GM12878 (cell line): ENCODE data around the gene TANC1. TPM values are rescaled to one million over a fixed set of nuclear protein-coding genes. Genes with fewer than 3 reads are reported as not detected.

Source experiments
- CBX3 ChIP-seq: fragments of 200-600 bp; sonication (generic); IDR thresholded peaks from 2 replicates; pipeline ENCODE4 v1.6.1; 2016; ENCODE audit warnings: low read depth, borderline replicate concordance
- CHD2 ChIP-seq: IDR thresholded peaks from 2 replicates; pipeline ENCODE4 v1.6.1; 2011; ENCODE audit warnings: low read depth, low read length, improper control_type of control experiment, borderline replicate concordance
- FOS ChIP-seq: IDR thresholded peaks from 3 replicates; pipeline ENCODE4 v1.6.1; 2011; ENCODE audit warnings: borderline replicate concordance; ENCODE audit not compliant: insufficient read length; ENCODE audit errors: extremely low read depth
- MXI1 ChIP-seq: fragments of 150-350 bp; IDR thresholded peaks from 2 replicates; pipeline ENCODE4 v1.6.1; 2011; ENCODE audit warnings: low read depth, mild to moderate bottlenecking, inconsistent platforms, low read length, improper control_type of control experiment
- MYB ChIP-seq: fragments of 150-350 bp; IDR thresholded peaks from 2 replicates; pipeline ENCODE4 v1.6.1; 2014; ENCODE audit warnings: mild to moderate bottlenecking, low read depth, low read length, borderline replicate concordance
- RB1 ChIP-seq: fragments of 450-650 bp; formaldehyde crosslinking; IDR thresholded peaks from 2 replicates; pipeline ENCODE4 v1.6.1; 2017; ENCODE audit warnings: mild to moderate bottlenecking, borderline replicate concordance
- TCF3 ChIP-seq: IDR thresholded peaks from 2 replicates; pipeline ENCODE4 v1.6.1; 2012; ENCODE audit warnings: low read depth, mild to moderate bottlenecking, low read length, borderline replicate concordance; ENCODE audit not compliant: insufficient read depth
- ZNF217 ChIP-seq: fragments of 450-650 bp; IDR thresholded peaks from 2 replicates; pipeline ENCODE4 v1.6.1; 2017; ENCODE audit warnings: antibody characterized with exemption, mild to moderate bottlenecking
- ZNF24 ChIP-seq: fragments of 450-650 bp; IDR thresholded peaks from 2 replicates; pipeline ENCODE4 v1.6.1; 2017; ENCODE audit warnings: antibody characterized with exemption, mild to moderate bottlenecking
- polyA plus RNA-seq, 11 experiments: library from polyadenylated mRNA; depleted of rRNA in 4 of 11; unstranded in 6 of 11; stranded (reverse) in 5 of 11; fragments of >200 nt; fragmentation: Nextera tagmentation in 4 of 11; fragmentation: Illumina TruSeq in 1 of 11; extraction: Ambion mirVana in 4 of 11; extraction: Trizol in 1 of 11; gene quantifications; 1 replicate in 1 of 11; 2 replicates in 10 of 11; pipeline versions ENCODE4 v1.2.1 to v1.2.3, GENCODE V29; 2011 to 2016; ENCODE audit warnings: inconsistent platforms in 2 of 11, missing spikeins in 2 of 11, low read depth in 1 of 11
- total RNA-seq, 4 experiments: library from RNA; depleted of rRNA in 3 of 4; stranded (reverse); fragments of >200 nt in 3 of 4; fragmentation: Illumina TruSeq in 1 of 4; extraction: Trizol in 1 of 4; gene quantifications; 2 replicates each; pipeline versions ENCODE4 v1.2.1 to v1.2.3, GENCODE V29; 2013 to 2021
- TF ChIP-seq, protein P1 (sequence below): fragments of 450-650 bp; formaldehyde crosslinking; IDR thresholded peaks from 2 replicates; pipeline ENCODE4 v1.4.0; 2020; ENCODE audit warnings: mild to moderate bottlenecking, moderate library complexity
- TF ChIP-seq, protein P2 (sequence below): fragments of 450-650 bp; IDR thresholded peaks from 2 replicates; pipeline ENCODE4 v1.6.1; 2017; ENCODE audit warnings: mild to moderate bottlenecking, low read depth, inconsistent platforms; ENCODE audit not compliant: poor library complexity, severe bottlenecking
- TF ChIP-seq, protein P3 (sequence below): IDR thresholded peaks from 2 replicates; pipeline ENCODE4 v1.6.1; 2012; ENCODE audit warnings: low read depth, low read length, improper control_type of control experiment

TANC1 gene
- total and polyA plus RNA-seq, 10 of the 15 experiments (the other 5 are each of a cell fraction or from before 2014, with no cell fraction given) = 0.05 to 5.0 (median 0.34) TPM

DNA sequence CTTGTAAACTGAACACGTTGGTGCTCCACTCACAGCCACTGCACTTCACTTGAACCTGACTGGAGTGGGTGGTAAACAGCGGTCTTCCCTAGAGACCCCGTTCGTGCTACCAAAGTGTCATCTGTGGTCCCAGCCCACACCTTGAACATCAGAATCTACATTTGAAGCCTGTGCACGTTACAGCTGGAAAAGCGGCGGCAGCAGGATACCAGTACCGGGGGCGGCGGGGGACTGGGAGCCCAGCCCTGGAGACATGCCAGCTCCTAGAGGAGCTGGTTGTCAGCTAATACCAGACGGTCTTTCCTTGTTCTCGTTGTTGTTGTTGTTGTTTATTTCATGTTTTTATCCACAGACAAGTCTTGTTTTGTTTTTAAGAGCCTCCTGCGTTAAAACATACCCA is 161.4 kb downstream of the TANC1 start (continued):
- TF ChIP-seq, protein P1, sequence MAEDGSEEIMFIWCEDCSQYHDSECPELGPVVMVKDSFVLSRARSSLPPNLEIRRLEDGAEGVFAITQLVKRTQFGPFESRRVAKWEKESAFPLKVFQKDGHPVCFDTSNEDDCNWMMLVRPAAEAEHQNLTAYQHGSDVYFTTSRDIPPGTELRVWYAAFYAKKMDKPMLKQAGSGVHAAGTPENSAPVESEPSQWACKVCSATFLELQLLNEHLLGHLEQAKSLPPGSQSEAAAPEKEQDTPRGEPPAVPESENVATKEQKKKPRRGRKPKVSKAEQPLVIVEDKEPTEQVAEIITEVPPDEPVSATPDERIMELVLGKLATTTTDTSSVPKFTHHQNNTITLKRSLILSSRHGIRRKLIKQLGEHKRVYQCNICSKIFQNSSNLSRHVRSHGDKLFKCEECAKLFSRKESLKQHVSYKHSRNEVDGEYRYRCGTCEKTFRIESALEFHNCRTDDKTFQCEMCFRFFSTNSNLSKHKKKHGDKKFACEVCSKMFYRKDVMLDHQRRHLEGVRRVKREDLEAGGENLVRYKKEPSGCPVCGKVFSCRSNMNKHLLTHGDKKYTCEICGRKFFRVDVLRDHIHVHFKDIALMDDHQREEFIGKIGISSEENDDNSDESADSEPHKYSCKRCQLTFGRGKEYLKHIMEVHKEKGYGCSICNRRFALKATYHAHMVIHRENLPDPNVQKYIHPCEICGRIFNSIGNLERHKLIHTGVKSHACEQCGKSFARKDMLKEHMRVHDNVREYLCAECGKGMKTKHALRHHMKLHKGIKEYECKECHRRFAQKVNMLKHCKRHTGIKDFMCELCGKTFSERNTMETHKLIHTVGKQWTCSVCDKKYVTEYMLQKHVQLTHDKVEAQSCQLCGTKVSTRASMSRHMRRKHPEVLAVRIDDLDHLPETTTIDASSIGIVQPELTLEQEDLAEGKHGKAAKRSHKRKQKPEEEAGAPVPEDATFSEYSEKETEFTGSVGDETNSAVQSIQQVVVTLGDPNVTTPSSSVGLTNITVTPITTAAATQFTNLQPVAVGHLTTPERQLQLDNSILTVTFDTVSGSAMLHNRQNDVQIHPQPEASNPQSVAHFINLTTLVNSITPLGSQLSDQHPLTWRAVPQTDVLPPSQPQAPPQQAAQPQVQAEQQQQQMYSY (CRISPR knock-in tag) = no peak
- TF ChIP-seq MYB = no peak
- TF ChIP-seq, protein P2, sequence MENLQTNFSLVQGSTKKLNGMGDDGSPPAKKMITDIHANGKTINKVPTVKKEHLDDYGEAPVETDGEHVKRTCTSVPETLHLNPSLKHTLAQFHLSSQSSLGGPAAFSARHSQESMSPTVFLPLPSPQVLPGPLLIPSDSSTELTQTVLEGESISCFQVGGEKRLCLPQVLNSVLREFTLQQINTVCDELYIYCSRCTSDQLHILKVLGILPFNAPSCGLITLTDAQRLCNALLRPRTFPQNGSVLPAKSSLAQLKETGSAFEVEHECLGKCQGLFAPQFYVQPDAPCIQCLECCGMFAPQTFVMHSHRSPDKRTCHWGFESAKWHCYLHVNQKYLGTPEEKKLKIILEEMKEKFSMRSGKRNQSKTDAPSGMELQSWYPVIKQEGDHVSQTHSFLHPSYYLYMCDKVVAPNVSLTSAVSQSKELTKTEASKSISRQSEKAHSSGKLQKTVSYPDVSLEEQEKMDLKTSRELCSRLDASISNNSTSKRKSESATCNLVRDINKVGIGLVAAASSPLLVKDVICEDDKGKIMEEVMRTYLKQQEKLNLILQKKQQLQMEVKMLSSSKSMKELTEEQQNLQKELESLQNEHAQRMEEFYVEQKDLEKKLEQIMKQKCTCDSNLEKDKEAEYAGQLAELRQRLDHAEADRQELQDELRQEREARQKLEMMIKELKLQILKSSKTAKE = no peak
- TF ChIP-seq ZNF217 = no peak
- no peak for TF ChIP-seq TCF3
- no peak for TF ChIP-seq RB1
- no peak for TF ChIP-seq MXI1
- TF ChIP-seq FOS = no peak
- TF ChIP-seq, protein P3, sequence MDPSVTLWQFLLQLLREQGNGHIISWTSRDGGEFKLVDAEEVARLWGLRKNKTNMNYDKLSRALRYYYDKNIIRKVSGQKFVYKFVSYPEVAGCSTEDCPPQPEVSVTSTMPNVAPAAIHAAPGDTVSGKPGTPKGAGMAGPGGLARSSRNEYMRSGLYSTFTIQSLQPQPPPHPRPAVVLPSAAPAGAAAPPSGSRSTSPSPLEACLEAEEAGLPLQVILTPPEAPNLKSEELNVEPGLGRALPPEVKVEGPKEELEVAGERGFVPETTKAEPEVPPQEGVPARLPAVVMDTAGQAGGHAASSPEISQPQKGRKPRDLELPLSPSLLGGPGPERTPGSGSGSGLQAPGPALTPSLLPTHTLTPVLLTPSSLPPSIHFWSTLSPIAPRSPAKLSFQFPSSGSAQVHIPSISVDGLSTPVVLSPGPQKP = no peak
- TF ChIP-seq ZNF24 = no peak
- TF ChIP-seq CBX3 = no peak
- TF ChIP-seq CHD2 = no peak
